HCT116 (cell line): Measurements from ENCODE around the gene ESRRB. TPM values are rescaled to one million over a fixed set of nuclear protein-coding genes. Genes with fewer than 3 reads are reported as not detected.

Experiments
- ATAC-seq: fragments of 200-7000 bp; cut with Tn5 transposase; 2 replicates; pipeline ENCODE4 v1.9.1; 2020; ENCODE audit warnings: mild to moderate bottlenecking, moderate library complexity
- BruUV-seq: library from RNA; stranded (reverse); fragments of 400-500 nt; replicated peaks from 2 replicates; lab custom pipeline; 2021; lab: Mats Ljungman, UMichigan
- CTCF ChIA-PET: fragments of 300-600 bp; sonication (Branson Sonifier 250); formaldehyde crosslinking; loops from one replicate; lab custom pipeline; 2021; ENCODE audit warnings: antibody characterized with exemption; lab: Charles Lee
- POLR2A ChIA-PET: fragments of 300-600, 350-600 bp; sonication (Branson Sonifier 250); formaldehyde crosslinking; loops from one replicate; lab custom pipeline; 2021; ENCODE audit warnings: antibody characterized with exemption; lab: Charles Lee
- RAD21 ChIA-PET, 2 experiments: fragments of 300-600 bp; sonication (Branson Sonifier 250); formaldehyde crosslinking; loops; one replicate each; lab custom pipeline; 2023; ENCODE audit warnings: low total read pairs in 2 of 2; ENCODE audit not compliant: uncharacterized antibody in 2 of 2, unreplicated experiment in 2 of 2, low non-redundant PET in 1 of 2; lab: Charles Lee
- DNase-seq: peaks from one replicate; pipeline ENCODE4 v3.0.0-alpha.2; 2010; ENCODE audit warnings: low read depth, low spot score
- H2AFZ ChIP-seq: fragments of 200-600 bp; shearing (Covaris generic), sonication (generic); 2 replicates; pipeline ENCODE4 v1.6.1; 2017; ENCODE audit warnings: low read depth, mixed run types, mixed read lengths, antibody characterized with exemption, low read length; ENCODE audit not compliant: poor library complexity, severe bottlenecking
- H3K27ac ChIP-seq: 2 replicates; pipeline ENCODE4 v1.5.1; 2012; ENCODE audit warnings: low read depth, low read length
- H3K27me3 ChIP-seq: fragments of 200-600 bp; sonication (generic); 2 replicates; pipeline ENCODE4 v1.6.1; 2016; ENCODE audit warnings: mixed run types, low read length, mixed read lengths; ENCODE audit not compliant: insufficient read depth
- H3K36me3 ChIP-seq, 2 experiments: fragments of 200-500 bp in 1 of 2; fragments of 200-600 bp in 1 of 2; sonication (Bioruptor generic) in 1 of 2; sonication (generic) in 1 of 2; 2 replicates each; pipeline versions ENCODE4 v1.5.1 to v1.6.1; 2014 to 2016; ENCODE audit warnings: low read length in 2 of 2, inconsistent platforms in 1 of 2, mixed read lengths in 1 of 2, mixed run types in 1 of 2; ENCODE audit not compliant: insufficient read depth in 2 of 2, control insufficient read depth in 1 of 2
- H3K4me1 ChIP-seq, 2 experiments: fragments of 200-600 bp in 1 of 2; sonication (generic) in 1 of 2; 2 replicates each; pipeline versions ENCODE4 v1.5.1 to v1.6.1; 2012 to 2017; ENCODE audit warnings: low read length in 2 of 2, inconsistent platforms in 1 of 2, mild to moderate bottlenecking in 1 of 2, mixed read lengths in 1 of 2, mixed run types in 1 of 2, moderate library complexity in 1 of 2; ENCODE audit not compliant: insufficient read depth in 2 of 2, control insufficient read depth in 1 of 2
- H3K4me2 ChIP-seq: fragments of 200-600 bp; sonication (generic); 2 replicates; pipeline ENCODE4 v1.6.1; 2017; ENCODE audit warnings: mixed run types, low read length, mixed read lengths
- H3K4me3 ChIP-seq, 2 experiments: fragments of 200-600 bp in 1 of 2; sonication (generic) in 1 of 2; replicated peaks in 1 of 2; 2 replicates each; pipeline ENCODE4 v1.5.1; 2011 to 2016; ENCODE audit warnings: low read length in 2 of 2, control low read depth in 1 of 2, low read depth in 1 of 2, mild to moderate bottlenecking in 1 of 2, mixed read lengths in 1 of 2, mixed run types in 1 of 2
- H3K79me2 ChIP-seq: fragments of 200-600 bp; sonication (generic); 2 replicates; pipeline ENCODE4 v1.6.1; 2017; ENCODE audit warnings: mild to moderate bottlenecking, mixed run types, low read length, moderate library complexity, mixed read lengths; ENCODE audit not compliant: insufficient read depth
- H3K9ac ChIP-seq: fragments of 200-600 bp; sonication (generic); 2 replicates; pipeline ENCODE4 v1.6.1; 2016; ENCODE audit warnings: low read length, mixed read lengths
- H3K9me2 ChIP-seq: fragments of 200-600 bp; sonication (generic), shearing (Covaris generic); 2 replicates; pipeline ENCODE4 v1.6.1; 2017; ENCODE audit warnings: mixed run types, mild to moderate bottlenecking, moderate library complexity; ENCODE audit not compliant: insufficient read depth
- H3K9me3 ChIP-seq, 2 experiments: fragments of 200-500 bp in 1 of 2; fragments of 200-600 bp in 1 of 2; sonication (Bioruptor generic) in 1 of 2; sonication (generic) in 1 of 2; 2 replicates each; pipeline ENCODE4 v1.6.1; 2014 to 2017; ENCODE audit warnings: low read length in 2 of 2, mixed read lengths in 2 of 2, inconsistent platforms in 1 of 2, low read depth in 1 of 2, mild to moderate bottlenecking in 1 of 2, mixed run types in 1 of 2, moderate library complexity in 1 of 2; ENCODE audit not compliant: control insufficient read depth in 1 of 2, insufficient read depth in 1 of 2
- H4K20me1 ChIP-seq: fragments of 200-600 bp; sonication (generic), shearing (Covaris generic); 2 replicates; pipeline ENCODE4 v1.6.1; 2017; ENCODE audit warnings: mixed run types, mild to moderate bottlenecking, moderate library complexity; ENCODE audit not compliant: insufficient read depth
- CEBPB ChIP-seq: IDR thresholded peaks from 2 replicates; pipeline ENCODE4 v1.6.1; 2012; ENCODE audit warnings: low read depth
- MAX ChIP-seq: IDR thresholded peaks from 2 replicates; pipeline ENCODE4 v1.6.1; 2012
- SIN3A ChIP-seq: IDR thresholded peaks from 2 replicates; pipeline ENCODE4 v1.6.1; 2012; ENCODE audit warnings: low read depth
- SP1 ChIP-seq: IDR thresholded peaks from 2 replicates; pipeline ENCODE4 v1.6.1; 2012; ENCODE audit warnings: low read depth
- SRF ChIP-seq: IDR thresholded peaks from 2 replicates; pipeline ENCODE4 v1.6.1; 2012; ENCODE audit warnings: low read depth
- ZNF274 ChIP-seq: fragments of 200-500 bp; sonication (Bioruptor generic); IDR thresholded peaks from 2 replicates; pipeline ENCODE4 v1.6.1; 2014; ENCODE audit warnings: mild to moderate bottlenecking, low read depth, low read length, inconsistent platforms
- intact Hi-C: fragments of 100-400 bp; cut with micrococcal nuclease; formaldehyde crosslinking; loops from 2 replicates; pipeline ENCODE4 v1.10.0; 2022
- total RNA-seq: library from RNA; stranded (reverse); gene quantifications from one replicate; pipeline ENCODE4 v1.2.1, GENCODE V29; 2021; ENCODE audit not compliant: unreplicated experiment
- TF ChIP-seq, protein P1 (sequence below): IDR thresholded peaks from 2 replicates; pipeline ENCODE4 v1.6.1; 2012
- TF ChIP-seq, protein P2 (sequence below), 3 experiments: fragments of 200-600 bp in 1 of 3; sonication (generic) in 1 of 3; IDR thresholded peaks in 2 of 3; conservative IDR thresholded peaks in 1 of 3; 2 replicates each; pipeline ENCODE4 v1.5.1; 2012 to 2017; ENCODE audit warnings: low read depth in 2 of 3, low read length in 2 of 3, antibody characterized with exemption in 1 of 3, borderline replicate concordance in 1 of 3, control low read depth in 1 of 3, mild to moderate bottlenecking in 1 of 3, mixed read lengths in 1 of 3, mixed run types in 1 of 3, moderate library complexity in 1 of 3; ENCODE audit not compliant: insufficient read depth in 1 of 3

The ESRRB gene
- total RNA-seq, 1 experiment from 2014 or later: 1.9 TPM

GRCh38 chr14:76390621-76391020 lies 14.7 kb downstream of the ESRRB start:
- ChIA-PET POLR2A (no interaction called here), CTCF (interaction anchor here (1.0 kb wide), 1 partner anchor 682 kb away, joined by 3 read pairs; no protein-coding TSS in a partner anchor), RAD21 (no interaction called here)
- no peak overlapping the region for H3K27ac ChIP-seq
- H3K9ac ChIP-seq: no peak overlapping the region
- no peaks in the 10 kb centered on the region for H3K79me2 ChIP-seq
- DNase-seq: no peak
- no peaks in the 10 kb centered on the region for H4K20me1 ChIP-seq
- H3K4me3 ChIP-seq: no peak overlapping the region
- no peaks in the 10 kb centered on the region for H3K36me3 ChIP-seq
- intact Hi-C loops: no loop called here
- ATAC-seq: no peak
- peaks cover 4% of the 10 kb centered on the region for H3K27me3 ChIP-seq
- no TSS peak for BruUV-seq
- H2AFZ ChIP-seq: no peak overlapping the region
- TF ChIP-seq SRF (no peak), SP1 (no peak), ZNF274 (no peak), CEBPB (no peak), MAX (no peak), SIN3A (no peak)
- TF ChIP-seq, protein P1, sequence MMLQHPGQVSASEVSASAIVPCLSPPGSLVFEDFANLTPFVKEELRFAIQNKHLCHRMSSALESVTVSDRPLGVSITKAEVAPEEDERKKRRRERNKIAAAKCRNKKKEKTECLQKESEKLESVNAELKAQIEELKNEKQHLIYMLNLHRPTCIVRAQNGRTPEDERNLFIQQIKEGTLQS: no peak
- TF ChIP-seq, protein P2, sequence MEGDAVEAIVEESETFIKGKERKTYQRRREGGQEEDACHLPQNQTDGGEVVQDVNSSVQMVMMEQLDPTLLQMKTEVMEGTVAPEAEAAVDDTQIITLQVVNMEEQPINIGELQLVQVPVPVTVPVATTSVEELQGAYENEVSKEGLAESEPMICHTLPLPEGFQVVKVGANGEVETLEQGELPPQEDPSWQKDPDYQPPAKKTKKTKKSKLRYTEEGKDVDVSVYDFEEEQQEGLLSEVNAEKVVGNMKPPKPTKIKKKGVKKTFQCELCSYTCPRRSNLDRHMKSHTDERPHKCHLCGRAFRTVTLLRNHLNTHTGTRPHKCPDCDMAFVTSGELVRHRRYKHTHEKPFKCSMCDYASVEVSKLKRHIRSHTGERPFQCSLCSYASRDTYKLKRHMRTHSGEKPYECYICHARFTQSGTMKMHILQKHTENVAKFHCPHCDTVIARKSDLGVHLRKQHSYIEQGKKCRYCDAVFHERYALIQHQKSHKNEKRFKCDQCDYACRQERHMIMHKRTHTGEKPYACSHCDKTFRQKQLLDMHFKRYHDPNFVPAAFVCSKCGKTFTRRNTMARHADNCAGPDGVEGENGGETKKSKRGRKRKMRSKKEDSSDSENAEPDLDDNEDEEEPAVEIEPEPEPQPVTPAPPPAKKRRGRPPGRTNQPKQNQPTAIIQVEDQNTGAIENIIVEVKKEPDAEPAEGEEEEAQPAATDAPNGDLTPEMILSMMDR (IDR thresholded peaks at IDR 0.05 in 2 of 3, conservative IDR thresholded peaks at IDR 0.05 in 1 of 3; ENCODE audit: borderline replicate concordance in 1 of 3, insufficient read depth in 1 of 3, low read depth in 2 of 3, low read length in 2 of 3): no peak
- peaks cover 0 to 3% of the 10 kb centered on the region in 2 experiments; a peak in 1 of 4 replicates for H3K4me1 ChIP-seq
- no peak overlapping the region for H3K4me2 ChIP-seq
- H3K9me3 ChIP-seq: no peaks in the 10 kb centered on the region
- H3K9me2 ChIP-seq: no peaks in the 10 kb centered on the region
